A549 (cell line): Measurements from ENCODE around the gene TTBK2.

ENCODE experiments used
- CHD2 ChIP-seq: fragments of 150-350 bp; IDR thresholded peaks from 2 replicates; pipeline ENCODE4 v1.6.1; 2014; ENCODE audit warnings: low read length; ENCODE audit not compliant: partially characterized antibody
- CTCF ChIP-seq: fragments of >200 bp; sonication (Bioruptor Twin); formaldehyde crosslinking; IDR thresholded peaks from 3 replicates; pipeline ENCODE4 v1.5.1; 2016
- ESRRA ChIP-seq: fragments of 150-350 bp; IDR thresholded peaks from 2 replicates; pipeline ENCODE4 v1.6.1; 2014; ENCODE audit warnings: mild to moderate bottlenecking, low read length, borderline replicate concordance
- KDM5A ChIP-seq: fragments of 200-600 bp; sonication (generic); IDR thresholded peaks from 2 replicates; pipeline ENCODE4 v1.6.1; 2016; ENCODE audit warnings: antibody characterized with exemption, mild to moderate bottlenecking
- POLR2A ChIP-seq: IDR thresholded peaks from 2 replicates; pipeline ENCODE4 v1.6.1; 2012; ENCODE audit warnings: mild to moderate bottlenecking, low read length
- RFX5 ChIP-seq: fragments of 450-650 bp; IDR thresholded peaks from 2 replicates; pipeline ENCODE4 v1.7.1; 2014; ENCODE audit warnings: antibody characterized with exemption, mild to moderate bottlenecking, moderate library complexity

DNA sequence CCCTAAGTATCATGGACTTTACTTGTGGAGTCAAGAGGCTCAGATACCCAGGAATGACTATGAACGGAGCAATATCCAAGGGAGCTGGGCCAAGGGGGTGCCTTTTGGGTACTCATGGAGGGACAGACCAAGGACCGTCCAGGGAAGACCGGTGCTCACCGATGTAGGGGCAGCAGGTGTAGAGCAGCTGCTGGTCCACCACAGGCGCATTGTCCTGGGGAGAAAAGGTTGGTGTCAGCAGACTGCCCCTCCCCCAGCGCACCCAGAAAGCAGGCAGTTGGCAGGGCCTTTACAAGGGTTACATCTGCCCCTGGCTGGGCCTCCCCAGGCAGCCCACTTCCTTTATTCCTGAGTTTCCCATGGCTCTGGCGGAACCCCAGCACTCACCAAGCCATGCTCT is 191.2 kb downstream of the TTBK2 start:
- TF ChIP-seq CTCF (no peak), ESRRA (no peak), RFX5 (no peak), KDM5A (no peak), POLR2A (no peak), CHD2 (no peak)
